Trophoblast cell (in vitro differentiated cells and primary cell): Measurements from ENCODE around the gene BRPF3.

Source experiments
- DNase-seq, 2 donors: peaks; one replicate each; pipeline ENCODE4 v3.0.0-alpha.2; 2016
- H2AFZ ChIP-seq: 2 replicates; pipeline ENCODE4 v1.6.1; 2013; ENCODE audit warnings: low read length, moderate library complexity, mild to moderate bottlenecking; ENCODE audit not compliant: insufficient read depth, poor library complexity
- H2AK5ac ChIP-seq: 2 replicates; pipeline ENCODE4 v1.6.1; 2013; ENCODE audit warnings: mild to moderate bottlenecking, low read length
- H2BK120ac ChIP-seq: 2 replicates; pipeline ENCODE4 v1.6.1; 2013; ENCODE audit warnings: low read length, mild to moderate bottlenecking, moderate library complexity; ENCODE audit not compliant: insufficient read depth, poor library complexity
- H2BK12ac ChIP-seq: 2 replicates; pipeline ENCODE4 v1.6.1; 2013; ENCODE audit warnings: mild to moderate bottlenecking, low read length, moderate library complexity
- H2BK5ac ChIP-seq: 2 replicates; pipeline ENCODE4 v1.6.1; 2013; ENCODE audit warnings: low read length, low read depth, moderate library complexity, mild to moderate bottlenecking; ENCODE audit not compliant: poor library complexity
- H3K14ac ChIP-seq: 2 replicates; pipeline ENCODE4 v1.6.1; 2013; ENCODE audit warnings: mild to moderate bottlenecking, low read length
- H3K18ac ChIP-seq: 2 replicates; pipeline ENCODE4 v1.6.1; 2013; ENCODE audit warnings: mild to moderate bottlenecking, low read length
- H3K23ac ChIP-seq: 2 replicates; pipeline ENCODE4 v1.6.1; 2013; ENCODE audit warnings: low read length
- H3K27ac ChIP-seq: 2 replicates; pipeline ENCODE4 v1.5.1; 2013; ENCODE audit warnings: low read depth, mild to moderate bottlenecking, inconsistent platforms, low read length, moderate library complexity
- H3K27me3 ChIP-seq: 2 replicates; pipeline ENCODE4 v1.6.1; 2013; ENCODE audit warnings: inconsistent platforms, mild to moderate bottlenecking, low read length, moderate library complexity; ENCODE audit not compliant: insufficient read depth
- H3K36me3 ChIP-seq, 2 experiments: 1 replicate in 1 of 2; 2 replicates in 1 of 2; pipeline ENCODE4 v1.6.1; 2013; ENCODE audit warnings: low read length in 2 of 2, mild to moderate bottlenecking in 2 of 2, moderate library complexity in 1 of 2; ENCODE audit not compliant: insufficient read depth in 2 of 2, control insufficient read depth in 1 of 2
- H3K4ac ChIP-seq: 2 replicates; pipeline ENCODE4 v1.6.1; 2013; ENCODE audit warnings: low read depth, mild to moderate bottlenecking, low read length, moderate library complexity
- H3K4me1 ChIP-seq, 2 experiments: 1 replicate in 1 of 2; 2 replicates in 1 of 2; pipeline ENCODE4 v1.6.1; 2013; ENCODE audit warnings: low read length in 2 of 2, mild to moderate bottlenecking in 2 of 2, moderate library complexity in 1 of 2; ENCODE audit not compliant: insufficient read depth in 2 of 2, control insufficient read depth in 1 of 2
- H3K4me2 ChIP-seq: 2 replicates; pipeline ENCODE4 v1.6.1; 2013; ENCODE audit warnings: inconsistent platforms, mild to moderate bottlenecking, low read length, moderate library complexity
- H3K4me3 ChIP-seq: 2 replicates; pipeline ENCODE4 v1.5.1; 2013; ENCODE audit warnings: mild to moderate bottlenecking, low read depth, low read length, inconsistent platforms
- H3K79me1 ChIP-seq: one replicate; pipeline ENCODE4 v1.6.1; 2013; ENCODE audit warnings: low read length
- H3K79me2 ChIP-seq: 2 replicates; pipeline ENCODE4 v1.6.1; 2013; ENCODE audit warnings: low read length, mild to moderate bottlenecking; ENCODE audit not compliant: control insufficient read depth, insufficient read depth, poor library complexity
- H3K9ac ChIP-seq: 2 replicates; pipeline ENCODE4 v1.6.1; 2013; ENCODE audit warnings: mild to moderate bottlenecking, low read length
- H3K9me3 ChIP-seq: 2 replicates; pipeline ENCODE4 v1.6.1; 2013; ENCODE audit warnings: low read depth, mild to moderate bottlenecking, control low read depth, inconsistent platforms, low read length; ENCODE audit not compliant: insufficient read depth
- H4K12ac ChIP-seq: 2 replicates; pipeline ENCODE4 v1.6.1; 2013; ENCODE audit warnings: low read depth, mild to moderate bottlenecking, low read length, moderate library complexity
- H4K8ac ChIP-seq: 2 replicates; pipeline ENCODE4 v1.6.1; 2013; ENCODE audit warnings: low read depth, mild to moderate bottlenecking, low read length, moderate library complexity
- H4K91ac ChIP-seq: one replicate; pipeline ENCODE4 v1.6.1; 2013; ENCODE audit warnings: low read depth, mild to moderate bottlenecking, low read length, moderate library complexity
- WGBS: extraction: QIAGEN DNeasy Blood & Tissue Kit; methylation state at CpG from one replicate; pipeline ENCODE4 v1.1.7; 2013; ENCODE audit warnings: missing lambda C conversion rate; ENCODE audit not compliant: insufficient read length, insufficient coverage; ENCODE audit errors: extremely low coverage; 5-methylcytosine and 5-hydroxymethylcytosine counted together

Gene BRPF3

DNA sequence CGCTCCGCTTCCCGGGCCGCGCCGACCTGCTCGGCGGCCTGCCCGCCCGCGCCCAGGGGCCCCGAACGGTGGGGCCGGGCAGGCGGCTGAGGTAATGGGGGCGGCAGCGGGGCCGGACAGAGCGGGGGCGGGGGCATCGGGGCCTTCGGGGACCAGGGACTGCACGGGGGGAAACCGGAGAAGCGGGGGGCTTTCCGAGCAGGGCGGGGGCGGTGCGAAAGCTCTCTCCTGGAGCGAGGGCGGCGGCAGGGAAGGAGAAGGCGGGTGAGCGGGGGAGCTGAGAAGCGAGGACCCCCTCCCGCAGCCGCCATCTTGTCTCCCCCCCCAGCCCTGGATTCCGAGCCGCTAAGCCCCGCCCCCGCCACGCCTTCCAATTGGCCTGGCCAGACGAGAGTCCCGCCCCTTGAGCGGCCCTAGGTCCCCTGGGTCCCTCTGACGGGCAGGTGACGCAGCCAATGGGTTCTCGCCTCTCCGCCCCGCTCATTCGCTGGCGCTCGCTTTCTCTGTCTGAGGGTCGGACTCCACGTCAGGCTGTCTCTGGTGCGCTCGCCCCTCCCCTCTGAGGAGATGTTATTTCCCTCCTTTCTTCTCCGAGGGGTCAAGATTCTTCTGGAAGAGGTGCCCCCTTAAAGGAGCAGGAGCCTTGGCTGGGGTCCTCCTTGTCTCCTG, 470 bp downstream of the BRPF3 start:
- Histone ChIP-seq H4K8ac (peak overlapping the region; percentile 94), H3K36me3 (peaks cover 17 to 24% of the 10 kb centered on the region in 2 experiments), H3K79me2 (peaks cover 7% of the 10 kb centered on the region), H3K79me1 (peaks cover 11% of the 10 kb centered on the region), H3K4ac (peak overlapping the region; percentile 91), H3K14ac (peak overlapping the region; percentile 90), H3K4me1 (peaks cover 4 to 14% of the 10 kb centered on the region in 2 experiments), H2BK12ac (no peak overlapping the region), H3K18ac (peak overlapping the region; percentile 96), H2AK5ac (no peak overlapping the region), H3K23ac (no peak overlapping the region), H3K9me3 (no peaks in the 10 kb centered on the region), H3K27me3 (no peaks in the 10 kb centered on the region), H3K4me3 (peak overlapping the region; percentile 86), H3K9ac (peak overlapping the region; percentile 95), H2AFZ (peak overlapping the region; percentile 73), H3K27ac (peak overlapping the region; percentile 94), H4K12ac (peak overlapping the region; percentile 79), H4K91ac (peak overlapping the region; percentile 98), H2BK120ac (peak overlapping the region; percentile 81), H3K4me2 (peak overlapping the region; percentile 83), H2BK5ac (peak overlapping the region; percentile 93)
- no CpG with 5 or more reads among the region's 58 CpGs for WGBS
- peak; percentile 97 to 99 for DNase-seq

DNA sequence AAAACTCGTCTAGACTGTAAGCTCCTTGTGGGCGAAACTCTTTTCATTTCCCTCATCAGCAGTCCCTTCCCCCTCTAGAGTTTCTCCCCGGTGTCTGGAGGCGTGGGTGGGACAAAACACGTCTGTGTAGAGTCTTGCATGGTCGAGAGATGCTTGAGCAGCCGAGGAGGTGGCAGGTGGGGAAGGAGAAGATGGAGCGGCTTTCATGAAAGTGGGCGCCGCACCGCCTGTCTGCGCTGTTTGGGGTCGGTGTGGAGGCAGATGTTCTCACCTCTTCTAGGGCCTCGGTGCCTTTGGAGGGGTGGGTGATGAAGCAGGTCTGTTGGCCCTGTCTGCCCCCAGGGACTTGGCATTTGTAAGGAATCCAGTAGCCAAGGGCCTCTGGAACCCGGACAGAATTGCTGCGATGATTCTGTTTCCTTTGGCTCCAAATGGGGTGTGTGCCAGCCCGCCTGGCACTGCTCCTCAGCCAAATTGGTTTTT, 1.2 kb downstream of the BRPF3 start:
- H3K9me3 ChIP-seq: no peaks in the 10 kb centered on the region
- H2AK5ac ChIP-seq: peak overlapping the region; percentile 67
- DNase-seq: no peak
- H3K27me3 ChIP-seq: no peaks in the 10 kb centered on the region
- peaks cover 9% of the 10 kb centered on the region for H3K79me2 ChIP-seq
- H3K23ac ChIP-seq: no peak overlapping the region
- H3K27ac ChIP-seq: no peak overlapping the region
- H2BK12ac ChIP-seq: no peak overlapping the region
- peaks cover 4 to 16% of the 10 kb centered on the region in 2 experiments for H3K4me1 ChIP-seq
- no CpG with 5 or more reads among the region's 17 CpGs for WGBS
- H3K36me3 ChIP-seq: peaks cover 20 to 32% of the 10 kb centered on the region in 2 experiments
- no peak overlapping the region for H2BK120ac ChIP-seq
- H2BK5ac ChIP-seq: no peak overlapping the region
- peaks cover 11% of the 10 kb centered on the region for H3K79me1 ChIP-seq
- H3K9ac ChIP-seq: no peak overlapping the region
- H3K14ac ChIP-seq: peak overlapping the region; percentile 1
- peak overlapping the region; percentile 78 for H3K4me2 ChIP-seq
- peak overlapping the region; percentile 11 for H2AFZ ChIP-seq
- H3K4ac ChIP-seq: peak overlapping the region; percentile 93
- peak overlapping the region; percentile 2 for H4K8ac ChIP-seq
- H3K4me3 ChIP-seq: peak overlapping the region; percentile 70
- peak overlapping the region; percentile 30 for H4K91ac ChIP-seq
- peak overlapping the region; percentile 5 for H3K18ac ChIP-seq
- H4K12ac ChIP-seq: peak overlapping the region; percentile 63

DNA sequence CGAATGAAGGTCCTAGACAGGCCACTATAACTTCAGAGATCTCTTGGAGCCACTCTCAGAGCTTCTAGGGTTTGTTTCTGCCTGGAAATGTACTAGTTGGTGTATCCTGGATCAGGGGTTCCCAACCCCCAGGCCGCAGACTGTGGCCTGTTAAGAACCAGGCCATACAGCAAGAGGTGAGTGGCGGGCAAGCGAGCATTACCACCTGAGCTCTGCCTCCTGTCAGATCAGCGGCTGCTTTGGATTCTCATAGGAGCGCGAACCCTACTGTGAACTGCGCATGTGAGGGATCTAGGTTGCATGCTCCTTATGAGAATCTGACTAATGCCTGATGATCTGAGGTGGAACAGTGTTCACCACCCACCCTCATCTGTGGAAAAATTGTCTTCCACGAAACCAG, 2.4 kb downstream of the BRPF3 start:
- Histone ChIP-seq H3K4me3 (no peak overlapping the region), H3K4me1 (peaks cover 4 to 16% of the 10 kb centered on the region in 2 experiments), H3K4ac (peak overlapping the region; percentile 34), H3K9ac (no peak overlapping the region), H3K4me2 (no peak overlapping the region), H3K27me3 (no peaks in the 10 kb centered on the region), H2BK5ac (no peak overlapping the region), H3K36me3 (peaks cover 20 to 39% of the 10 kb centered on the region in 2 experiments), H4K12ac (no peak overlapping the region), H2AK5ac (no peak overlapping the region), H2BK120ac (no peak overlapping the region), H3K18ac (no peak overlapping the region), H2AFZ (no peak overlapping the region), H4K91ac (no peak overlapping the region), H3K14ac (no peak overlapping the region), H3K79me1 (peaks cover 11% of the 10 kb centered on the region), H3K23ac (no peak overlapping the region), H4K8ac (no peak overlapping the region), H3K9me3 (no peaks in the 10 kb centered on the region), H3K27ac (no peak overlapping the region), H2BK12ac (no peak overlapping the region), H3K79me2 (peaks cover 9% of the 10 kb centered on the region)
- no CpG with 5 or more reads among the region's 9 CpGs for WGBS
- no peak for DNase-seq

GRCh38 chr6:36200154-36200891, 3.8 kb downstream of the BRPF3 start:
- Histone ChIP-seq H2BK120ac (no peak overlapping the region), H2AK5ac (no peak overlapping the region), H4K8ac (no peak overlapping the region), H4K12ac (no peak overlapping the region), H2AFZ (no peak overlapping the region), H3K36me3 (peaks cover 27 to 50% of the 10 kb centered on the region in 2 experiments), H2BK12ac (no peak overlapping the region), H3K79me2 (peaks cover 9% of the 10 kb centered on the region), H3K4me2 (no peak overlapping the region), H3K27me3 (no peaks in the 10 kb centered on the region), H3K79me1 (peaks cover 11% of the 10 kb centered on the region), H2BK5ac (no peak overlapping the region), H3K14ac (no peak overlapping the region), H3K4ac (peak overlapping the region; percentile 44), H3K18ac (no peak overlapping the region), H3K23ac (no peak overlapping the region), H4K91ac (no peak overlapping the region), H3K4me3 (peak overlapping the region; percentile 26), H3K4me1 (peaks cover 4 to 16% of the 10 kb centered on the region in 2 experiments), H3K27ac (no peak overlapping the region), H3K9me3 (no peaks in the 10 kb centered on the region), H3K9ac (no peak overlapping the region)
- WGBS: no CpG with 5 or more reads among the region's 19 CpGs
- DNase-seq: no peak
